Limb (tissue), 2 donors: Measurements from ENCODE around the gene AKR1C3.
"Not testable (repeated sequence)": the region's sequence is repeated elsewhere in the genome, so short reads cannot be mapped to it uniquely, and the experiment has no call there.

Experiments
- DNase-seq, 2 donors: peaks; one replicate each; pipeline ENCODE4 v3.0.0-alpha.2; 2016; ENCODE audit errors: extremely low spot score in 2 of 2

AKR1C3 gene

DNA sequence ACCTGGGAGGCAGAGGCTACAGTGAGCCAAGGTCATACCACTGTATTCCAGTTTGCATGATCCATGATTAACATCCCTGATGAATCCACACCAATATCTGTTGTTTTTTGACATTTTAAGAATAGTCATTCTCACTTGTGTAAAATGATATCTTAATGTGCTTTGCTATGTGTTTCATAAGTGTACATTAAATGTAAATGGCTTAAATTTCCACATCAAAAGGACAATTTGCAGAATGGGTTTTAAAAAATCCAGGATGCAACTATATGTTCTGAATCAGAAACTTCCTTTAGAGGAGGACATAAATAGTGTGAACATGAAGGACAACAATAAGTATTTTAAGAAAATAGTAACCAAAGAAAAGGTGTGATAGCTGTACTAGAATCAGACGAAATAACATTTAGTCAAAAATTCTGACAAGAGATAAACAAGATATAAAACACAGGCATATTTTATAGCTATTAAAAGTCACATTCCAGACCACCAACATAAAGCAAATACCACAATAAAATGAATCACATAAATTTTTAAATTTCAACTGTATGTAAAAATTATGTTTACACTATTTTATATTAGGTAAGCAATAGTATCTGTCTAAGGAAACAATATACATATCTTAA is 42.4 kb downstream of the AKR1C3 start:
- no peak for DNase-seq

DNA sequence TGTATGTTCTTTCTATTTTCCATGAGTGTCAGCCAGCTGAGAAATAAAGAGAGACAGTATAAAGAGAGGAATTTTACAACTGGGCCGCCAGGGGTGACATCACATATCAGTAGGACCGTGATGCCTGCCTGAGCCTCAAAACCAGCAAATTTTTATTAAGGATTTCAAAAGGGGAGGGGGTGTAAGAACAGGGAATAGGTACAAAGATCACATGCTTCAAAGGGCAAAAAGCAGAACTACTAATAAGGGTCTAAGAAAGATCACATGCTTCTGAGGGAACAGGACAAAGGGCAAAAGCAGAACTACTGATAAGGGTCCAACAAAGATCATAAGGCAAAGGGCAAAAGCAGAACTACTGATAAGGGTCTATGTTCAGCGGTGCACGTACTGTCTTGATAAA is 43.5 kb downstream of the AKR1C3 start:
- DNase-seq: not testable (repeated sequence)

DNA sequence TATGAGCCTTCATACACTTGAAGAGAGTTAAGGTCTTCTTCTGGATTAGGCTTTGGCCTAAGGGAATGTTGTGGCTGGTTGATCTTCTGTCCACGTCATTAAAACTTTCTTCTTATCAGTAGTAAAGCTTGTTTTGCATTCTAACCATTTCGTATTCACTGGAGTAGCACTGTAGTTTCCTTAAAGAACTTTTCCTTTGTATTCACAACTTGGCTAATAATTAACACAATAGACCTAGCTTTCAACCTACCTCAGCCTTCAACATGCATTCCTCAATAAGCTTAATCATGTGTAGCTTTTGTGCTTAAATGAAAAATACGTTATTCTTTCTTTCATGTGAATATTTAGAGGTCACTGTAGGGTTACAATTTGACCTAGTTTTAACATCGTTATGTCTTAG is 48.0 kb downstream of the AKR1C3 start:
- DNase-seq: no peak

DNA sequence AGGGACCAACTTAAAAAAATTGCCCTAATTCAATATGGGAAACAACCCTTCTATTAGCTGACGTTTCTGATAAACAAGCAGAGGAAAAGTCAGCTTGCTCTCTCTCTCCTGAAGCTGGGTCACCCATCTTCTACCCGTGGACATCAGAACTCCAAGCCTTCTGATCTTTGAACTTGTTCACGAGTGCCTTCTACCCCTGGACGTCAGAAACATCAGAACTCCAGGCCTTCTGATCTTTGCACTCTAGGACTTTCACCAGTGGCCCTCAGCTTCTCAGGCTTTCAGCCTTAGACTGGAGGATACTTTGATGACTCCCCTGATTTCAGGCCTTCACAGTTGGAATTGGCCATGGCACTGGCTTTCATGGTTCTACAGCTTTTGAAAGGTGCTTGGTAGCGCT is 48.9 kb downstream of the AKR1C3 start:
- no peak for DNase-seq

DNA sequence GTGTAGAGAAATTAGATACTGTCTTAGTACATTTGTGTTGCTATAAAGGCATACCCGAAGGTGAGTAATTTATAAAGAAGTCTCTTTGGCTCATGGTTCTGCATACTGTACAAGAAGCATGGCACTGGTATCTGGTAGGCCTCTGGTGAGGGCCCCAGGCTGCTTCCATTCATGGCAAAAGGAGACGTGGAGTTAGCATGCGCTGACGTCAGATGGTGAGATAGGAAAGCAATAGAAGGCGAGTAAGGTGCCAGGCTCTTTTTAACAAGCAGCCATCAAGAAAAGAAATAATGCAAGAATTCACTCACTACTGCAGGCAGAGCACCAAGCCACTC is 52.7 kb downstream of the AKR1C3 start:
- no peak for DNase-seq

DNA sequence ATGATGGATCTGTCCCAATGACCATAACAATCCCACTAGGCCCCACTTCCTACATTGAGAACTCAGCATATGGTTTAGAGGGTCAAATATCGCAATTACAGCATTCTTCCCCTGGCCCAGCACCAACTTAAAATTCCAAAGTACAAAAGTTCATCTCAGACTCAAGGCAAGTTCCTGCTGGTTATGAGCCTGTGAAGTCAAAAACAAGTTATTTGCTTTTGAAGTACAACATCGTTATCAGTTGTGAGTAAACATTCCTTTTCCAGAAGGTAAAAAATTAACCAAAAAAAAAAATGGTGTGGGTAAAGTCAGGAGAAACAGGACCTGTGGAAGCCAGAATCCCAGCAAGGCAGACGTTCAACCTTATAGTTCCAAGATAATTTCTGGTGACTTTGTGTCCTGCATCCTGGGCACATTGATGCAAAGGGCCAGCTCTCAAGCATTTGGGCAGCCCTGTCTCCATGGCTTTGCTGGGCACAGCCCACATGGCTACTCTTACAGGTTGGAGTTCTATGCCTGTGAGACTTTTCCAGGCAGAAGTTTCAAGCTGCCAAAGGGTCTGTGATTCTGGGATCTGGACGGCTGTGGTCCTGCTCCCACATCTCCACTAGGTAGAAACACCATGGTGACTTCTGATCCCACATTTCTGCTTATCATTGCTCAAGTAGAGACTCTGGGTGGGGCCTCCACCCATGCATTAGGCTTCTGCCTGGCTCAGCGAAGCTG is 53.2 kb downstream of the AKR1C3 start:
- peak in 1 of 2 donors; percentile 1 for DNase-seq

DNA sequence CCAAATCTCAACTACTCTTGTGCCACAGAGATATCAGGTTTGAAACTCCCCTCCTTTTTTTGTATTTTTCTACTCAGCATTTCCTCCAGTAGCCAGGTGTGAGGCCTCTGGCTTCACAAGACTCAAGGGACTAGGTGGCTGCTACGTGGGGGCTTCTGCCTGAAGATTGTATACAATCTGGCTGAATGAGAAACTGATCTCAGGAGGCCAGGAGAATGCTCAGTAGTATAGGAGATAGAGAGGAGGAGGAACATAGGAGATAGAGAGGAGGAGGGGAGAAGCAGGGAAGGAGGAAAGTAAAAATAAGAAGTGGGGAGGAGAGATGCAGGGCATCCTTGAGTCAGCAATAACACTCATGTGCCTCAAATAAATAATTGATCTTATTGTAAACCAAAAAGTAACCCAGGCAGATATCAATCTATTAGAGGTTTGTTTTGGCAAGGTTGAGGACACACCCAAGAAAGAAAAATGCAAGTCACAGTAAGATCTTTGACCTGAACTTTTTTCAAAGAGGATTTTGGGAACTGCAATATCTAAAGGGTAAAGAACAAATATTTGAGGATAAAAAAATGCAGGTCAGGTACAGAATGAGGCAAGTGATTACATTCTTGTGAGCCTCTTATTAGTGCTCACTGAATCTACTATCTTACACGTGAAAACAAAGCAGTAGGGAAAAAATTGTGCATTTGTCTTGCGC is 53.9 kb downstream of the AKR1C3 start:
- DNase-seq: no peak

DNA sequence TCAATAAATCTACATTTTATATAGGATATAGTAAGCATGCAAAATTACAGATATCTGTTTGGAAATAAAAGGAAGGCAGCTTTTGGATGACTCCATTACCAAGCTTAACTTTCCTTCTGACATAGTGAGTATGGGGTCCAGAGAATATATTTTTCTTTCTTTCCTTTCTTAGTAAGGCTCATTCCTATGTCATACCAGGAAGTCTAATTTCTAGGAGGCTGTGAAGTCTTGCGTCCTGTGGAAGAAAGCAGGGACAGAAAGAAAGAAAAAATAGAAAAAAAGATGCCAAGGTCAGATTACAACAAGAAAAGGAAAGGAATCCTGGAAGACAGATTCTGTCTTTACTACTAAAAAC is 54.4 kb downstream of the AKR1C3 start:
- DNase-seq: no peak

DNA sequence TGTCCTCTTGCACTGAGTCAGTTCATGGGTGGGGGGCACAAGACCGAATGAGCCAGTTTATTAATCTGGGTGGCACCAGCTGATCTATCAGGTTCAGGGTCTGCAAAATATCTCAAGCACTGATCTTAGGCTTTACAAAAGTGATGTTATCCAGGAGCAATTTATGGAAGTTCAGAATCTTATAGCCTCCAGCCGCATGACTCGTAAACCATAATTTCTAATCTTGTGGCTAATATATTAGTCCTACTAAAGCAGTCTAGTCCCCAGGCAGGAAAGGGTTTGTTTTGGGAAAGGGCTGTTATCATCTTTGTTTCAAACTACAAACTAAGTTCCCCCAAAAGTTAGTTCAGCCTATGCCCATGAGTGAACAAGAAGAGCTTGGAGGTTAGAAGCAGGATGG is 56.9 kb downstream of the AKR1C3 start:
- DNase-seq: no peak

DNA sequence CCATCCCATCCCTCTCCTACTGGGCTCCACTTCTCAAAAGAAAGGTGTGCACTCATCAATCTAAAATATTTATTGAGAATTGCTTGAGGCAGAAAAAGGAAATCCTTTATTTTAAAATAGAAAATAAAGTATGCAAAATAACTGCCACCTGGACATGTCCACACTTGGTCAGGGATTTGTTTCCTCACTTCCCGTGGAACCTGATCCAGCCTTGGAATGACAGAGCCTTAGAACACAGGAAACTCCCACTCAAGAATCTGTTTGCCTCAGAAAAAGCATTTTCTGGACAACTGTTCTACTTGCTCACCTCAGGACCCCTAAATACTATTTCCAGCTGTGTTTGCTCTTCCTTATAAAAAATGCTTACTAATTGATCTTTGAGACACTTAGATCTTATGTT is 61.7 kb downstream of the AKR1C3 start:
- DNase-seq: no peak
